HG02938 (cell line): Measurements from ENCODE around the gene KIF3C.

Source experiments
- ATAC-seq: cut with Tn5 transposase; IDR thresholded peaks from one replicate; pipeline ENCODE4 v1.9.1; 2021; ENCODE audit warnings: mild to moderate bottlenecking, moderate library complexity; ENCODE audit not compliant: unreplicated experiment

KIF3C gene

DNA sequence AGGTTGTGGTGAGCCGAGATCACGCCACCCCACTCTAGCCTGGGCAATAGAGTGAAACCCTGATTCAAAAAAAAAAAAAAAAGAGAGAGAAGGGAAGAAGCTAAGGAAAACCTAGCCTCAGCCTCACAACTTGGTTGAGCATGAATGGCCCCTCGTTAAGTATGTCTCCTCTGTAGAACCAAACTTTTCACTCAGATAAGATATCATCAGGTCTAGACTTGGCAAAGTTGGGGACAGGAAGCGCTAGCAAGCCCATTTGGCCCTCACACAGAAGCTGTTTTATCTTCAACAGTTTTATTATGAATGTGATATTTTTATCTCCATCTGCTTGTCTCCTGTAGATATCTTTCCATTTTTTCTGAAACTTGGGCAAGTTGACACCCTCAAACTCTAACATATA is 100.5 kb downstream of the KIF3C start:
- no peak for ATAC-seq

DNA sequence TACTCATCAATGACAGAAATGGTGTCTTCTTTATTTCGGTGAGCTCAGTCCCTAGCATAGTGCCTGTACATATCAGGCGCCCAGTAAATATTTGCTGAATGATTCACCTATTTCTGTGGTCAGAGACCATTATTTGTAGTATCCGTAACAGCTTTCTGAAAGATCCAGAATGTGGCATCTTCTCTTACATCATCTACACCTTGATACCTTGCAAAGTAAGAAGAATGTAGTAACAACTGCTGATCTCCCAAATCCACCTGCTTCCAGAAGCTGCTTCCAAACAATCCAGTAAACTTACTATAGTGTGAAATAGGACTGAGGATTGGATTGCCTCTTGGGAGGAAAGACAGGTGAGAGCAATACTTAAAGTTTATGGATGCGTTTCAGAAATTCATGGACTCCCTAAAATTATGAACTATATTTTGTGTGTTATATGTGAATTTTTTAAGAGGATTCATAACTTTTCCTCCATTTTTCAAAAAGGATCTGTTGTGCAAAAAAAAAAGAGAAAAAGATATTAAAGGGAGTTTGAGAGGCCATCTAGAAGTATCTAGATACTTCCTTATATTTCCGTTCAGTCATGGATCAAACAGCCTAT is 103.1 kb downstream of the KIF3C start:
- no peak for ATAC-seq

DNA sequence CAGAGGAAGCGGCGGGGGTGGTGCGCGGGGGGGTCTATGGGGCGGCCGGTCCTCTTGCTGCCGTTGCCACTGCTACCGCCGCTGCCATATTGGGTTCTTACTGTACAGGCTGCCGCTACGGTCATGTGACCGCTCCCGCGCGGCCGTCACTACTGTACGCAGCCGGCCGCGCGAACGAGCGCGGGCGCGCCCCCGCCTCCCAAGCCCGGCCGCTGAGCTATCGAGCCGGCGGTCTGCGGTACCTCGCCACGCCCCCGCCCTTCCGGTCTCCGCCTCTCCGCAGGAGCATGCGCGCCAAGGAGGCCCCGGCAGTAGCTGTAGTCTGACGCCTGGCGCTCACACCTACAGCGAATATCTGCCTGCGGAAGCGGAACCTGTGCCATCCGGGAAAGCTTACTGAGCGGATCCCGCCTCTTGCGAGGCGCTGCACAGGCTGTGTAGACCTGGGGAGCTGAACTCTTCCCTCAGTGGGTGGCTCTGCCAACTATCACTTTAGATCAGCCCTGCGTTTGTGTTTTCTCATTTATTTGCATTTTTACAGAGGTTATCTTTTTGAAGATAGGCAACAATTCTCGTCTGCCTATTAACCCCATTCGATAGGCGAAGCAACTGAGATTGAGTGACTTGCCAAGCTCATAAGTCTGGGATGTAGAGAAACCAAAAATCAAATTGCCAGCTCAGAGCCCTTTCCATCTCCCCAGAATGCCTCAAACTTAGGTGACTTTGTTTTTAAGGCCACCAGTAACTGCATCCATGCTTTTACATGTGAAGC is 103.8 kb downstream of the KIF3C start, which contains the start of gene ASXL2:
Gene ASXL2 (minus strand): TSS at position 127 of the 772 bp plus-strand sequence. CDS start 265 bp downstream, outside the sequence.
- peak; percentile 82 for ATAC-seq

DNA sequence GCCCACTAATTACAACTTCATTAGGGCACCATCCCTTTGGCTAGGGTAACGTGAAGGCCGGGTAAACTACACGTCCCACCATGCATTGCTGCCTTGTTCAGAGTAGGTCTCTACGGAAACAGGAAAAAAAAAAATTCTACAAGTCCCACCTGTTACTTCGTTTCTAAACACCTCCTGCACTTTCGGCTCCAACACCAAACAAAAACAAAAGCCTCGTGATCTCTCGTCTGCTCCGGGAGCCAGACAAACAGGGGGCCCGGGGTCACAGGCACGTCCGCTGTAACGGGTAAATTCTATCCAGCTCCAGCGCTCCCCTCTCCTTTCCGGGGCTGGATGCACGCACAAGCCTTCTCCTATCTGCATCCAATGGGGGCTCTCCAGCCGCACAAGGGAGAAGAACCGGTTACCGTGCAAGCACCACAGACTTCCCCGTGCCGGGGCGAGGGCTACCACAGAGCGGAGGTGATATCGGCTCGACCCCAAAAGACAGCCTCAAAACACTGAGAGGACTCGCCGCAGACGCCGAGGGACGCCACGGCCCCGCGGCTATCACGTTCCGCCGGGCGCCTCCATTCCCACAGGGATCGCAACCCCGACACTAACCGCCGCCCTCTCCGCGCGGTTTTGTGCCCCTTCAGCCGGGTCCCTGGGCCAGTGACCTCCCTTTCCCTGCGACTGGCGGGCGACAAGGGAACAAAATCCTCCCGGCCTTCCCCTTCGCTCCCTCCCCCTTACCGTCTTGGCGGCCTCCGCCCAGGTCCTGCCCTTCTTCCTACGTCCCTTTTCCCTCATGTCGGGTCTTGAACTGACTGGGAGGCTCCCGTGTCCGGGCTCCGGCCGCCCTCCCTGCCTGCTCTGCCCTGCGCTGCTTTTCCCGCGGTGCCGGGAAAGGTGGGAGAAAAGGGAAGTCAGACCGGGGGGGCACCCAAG is 104.6 kb downstream of the KIF3C start:
- ATAC-seq: peak; percentile 44
